ENCODE results near the gene TSC22D2. TPM values are rescaled to one million over a fixed set of nuclear protein-coding genes. Genes with fewer than 3 reads are reported as not detected.
A peak's percentile ranks its signal among the peaks of the same experiment; 100 is the strongest.

The TSC22D2 gene
- total and polyA plus RNA-seq, 10 of the 15 experiments (the other 5 are each of a cell fraction or from before 2014, with no cell fraction given) = 7.4 to 19.4 (median 10.9) TPM

GRCh38 chr3:150408221-150409124 lies at the start of gene TSC22D2 (continued):
- TF ChIP-seq EGR1 (IDR thresholded peaks at IDR 0.05; ENCODE audit: borderline replicate concordance in 1 of 2, low read depth in 2 of 2, low read length in 2 of 2) = peak; percentile 53 to 85
- no peak for TF ChIP-seq RAD51 (IDR thresholded peaks at IDR 0.05)
- TF ChIP-seq CEBPB (IDR thresholded peaks at IDR 0.05; ENCODE audit: borderline replicate concordance in 1 of 2, low read depth in 2 of 2, low read length in 2 of 2) = no peak
- TF ChIP-seq NBN (IDR thresholded peaks at IDR 0.05) = peak; percentile 85
- peak; percentile 45 for TF ChIP-seq MYC (IDR thresholded peaks at IDR 0.05; ENCODE audit: insufficient read depth, insufficient read length, insufficient replicate concordance, low read length, severe bottlenecking)
- TF ChIP-seq RCOR1 (conservative IDR thresholded peaks at IDR 0.05; ENCODE audit: low read depth, low read length) = peak; percentile 54; the same call in 1 of the 2 replicates
- TF ChIP-seq, protein P1, sequence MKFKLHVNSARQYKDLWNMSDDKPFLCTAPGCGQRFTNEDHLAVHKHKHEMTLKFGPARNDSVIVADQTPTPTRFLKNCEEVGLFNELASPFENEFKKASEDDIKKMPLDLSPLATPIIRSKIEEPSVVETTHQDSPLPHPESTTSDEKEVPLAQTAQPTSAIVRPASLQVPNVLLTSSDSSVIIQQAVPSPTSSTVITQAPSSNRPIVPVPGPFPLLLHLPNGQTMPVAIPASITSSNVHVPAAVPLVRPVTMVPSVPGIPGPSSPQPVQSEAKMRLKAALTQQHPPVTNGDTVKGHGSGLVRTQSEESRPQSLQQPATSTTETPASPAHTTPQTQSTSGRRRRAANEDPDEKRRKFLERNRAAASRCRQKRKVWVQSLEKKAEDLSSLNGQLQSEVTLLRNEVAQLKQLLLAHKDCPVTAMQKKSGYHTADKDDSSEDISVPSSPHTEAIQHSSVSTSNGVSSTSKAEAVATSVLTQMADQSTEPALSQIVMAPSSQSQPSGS (IDR thresholded peaks at IDR 0.05; ENCODE audit: low read length) = no peak; the same call in 1 of the 2 replicates
- no peak; the same call in 1 of the 2 replicates for TF ChIP-seq BRCA1 (IDR thresholded peaks at IDR 0.05; ENCODE audit: low read depth, low read length)
- TF ChIP-seq CREM (IDR thresholded peaks at IDR 0.05; ENCODE audit: low read depth) = peak; percentile 92
- TF ChIP-seq, protein P2, sequence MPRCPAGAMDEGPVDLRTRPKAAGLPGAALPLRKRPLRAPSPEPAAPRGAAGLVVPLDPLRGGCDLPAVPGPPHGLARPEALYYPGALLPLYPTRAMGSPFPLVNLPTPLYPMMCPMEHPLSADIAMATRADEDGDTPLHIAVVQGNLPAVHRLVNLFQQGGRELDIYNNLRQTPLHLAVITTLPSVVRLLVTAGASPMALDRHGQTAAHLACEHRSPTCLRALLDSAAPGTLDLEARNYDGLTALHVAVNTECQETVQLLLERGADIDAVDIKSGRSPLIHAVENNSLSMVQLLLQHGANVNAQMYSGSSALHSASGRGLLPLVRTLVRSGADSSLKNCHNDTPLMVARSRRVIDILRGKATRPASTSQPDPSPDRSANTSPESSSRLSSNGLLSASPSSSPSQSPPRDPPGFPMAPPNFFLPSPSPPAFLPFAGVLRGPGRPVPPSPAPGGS (IDR thresholded peaks at IDR 0.05; ENCODE audit: borderline replicate concordance, insufficient read depth, low read depth, low read length, poor library complexity, severe bottlenecking) = peak; percentile 15
- TF ChIP-seq CHD2 (IDR thresholded peaks at IDR 0.05; ENCODE audit: borderline replicate concordance, low read depth, low read length) = peak; percentile 46
- TF ChIP-seq, protein P3, sequence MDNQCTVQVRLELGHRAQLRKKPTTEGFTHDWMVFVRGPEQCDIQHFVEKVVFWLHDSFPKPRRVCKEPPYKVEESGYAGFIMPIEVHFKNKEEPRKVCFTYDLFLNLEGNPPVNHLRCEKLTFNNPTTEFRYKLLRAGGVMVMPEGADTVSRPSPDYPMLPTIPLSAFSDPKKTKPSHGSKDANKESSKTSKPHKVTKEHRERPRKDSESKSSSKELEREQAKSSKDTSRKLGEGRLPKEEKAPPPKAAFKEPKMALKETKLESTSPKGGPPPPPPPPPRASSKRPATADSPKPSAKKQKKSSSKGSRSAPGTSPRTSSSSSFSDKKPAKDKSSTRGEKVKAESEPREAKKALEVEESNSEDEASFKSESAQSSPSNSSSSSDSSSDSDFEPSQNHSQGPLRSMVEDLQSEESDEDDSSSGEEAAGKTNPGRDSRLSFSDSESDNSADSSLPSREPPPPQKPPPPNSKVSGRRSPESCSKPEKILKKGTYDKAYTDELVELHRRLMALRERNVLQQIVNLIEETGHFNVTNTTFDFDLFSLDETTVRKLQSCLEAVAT (IDR thresholded peaks at IDR 0.05) = peak; percentile 56
- TF ChIP-seq HDAC2 (IDR thresholded peaks at IDR 0.05) = 0 out of 2 replicates have a peak, but pooled peaks have one; percentile 31
- peak; percentile 86 for TF ChIP-seq ZNF687 (IDR thresholded peaks at IDR 0.05)
- peak; percentile 95 for TF ChIP-seq CREB1 (IDR thresholded peaks at IDR 0.05; ENCODE audit: low read depth)
- TF ChIP-seq BMI1 (IDR thresholded peaks at IDR 0.05; ENCODE audit: borderline replicate concordance) = no peak
- TF ChIP-seq NFIC (IDR thresholded peaks at IDR 0.05; ENCODE audit: low read depth, low read length) = no peak
- TF ChIP-seq CBFB (IDR thresholded peaks at IDR 0.05; ENCODE audit: low read depth) = peak; percentile 79; the same call in 1 of the 2 replicates
- TF ChIP-seq POLR2AphosphoS5 (IDR thresholded peaks at IDR 0.05; ENCODE audit: low read length) = peak; percentile 54
- TF ChIP-seq MTA3 (IDR thresholded peaks at IDR 0.05; ENCODE audit: borderline replicate concordance, low read length) = no peak

Measured in GM12878 (cell line).